ENCODE data around the gene SLC30A3.

The SLC30A3 gene

DNA sequence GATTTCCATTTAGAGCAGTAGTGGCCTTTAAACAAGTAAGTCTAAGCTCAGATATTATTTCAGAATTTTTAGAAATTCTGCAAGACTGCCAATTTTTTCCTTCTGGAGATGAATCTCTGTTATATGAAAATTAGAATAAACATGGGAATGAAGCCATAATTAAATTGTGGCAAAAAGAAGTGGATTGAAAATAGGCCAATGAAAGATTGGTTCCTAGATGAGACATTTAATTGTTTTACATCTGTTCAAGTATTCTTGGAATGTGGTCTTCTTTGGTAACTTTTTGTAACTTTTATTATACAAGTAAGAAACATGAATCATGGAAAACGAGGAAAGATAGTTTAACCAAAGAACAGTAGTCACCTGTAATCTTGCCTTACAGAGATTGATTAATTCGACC lies 35.3 kb downstream of the SLC30A3 start:
- no peak for DNase-seq (ENCODE audit: low read depth)

DNA sequence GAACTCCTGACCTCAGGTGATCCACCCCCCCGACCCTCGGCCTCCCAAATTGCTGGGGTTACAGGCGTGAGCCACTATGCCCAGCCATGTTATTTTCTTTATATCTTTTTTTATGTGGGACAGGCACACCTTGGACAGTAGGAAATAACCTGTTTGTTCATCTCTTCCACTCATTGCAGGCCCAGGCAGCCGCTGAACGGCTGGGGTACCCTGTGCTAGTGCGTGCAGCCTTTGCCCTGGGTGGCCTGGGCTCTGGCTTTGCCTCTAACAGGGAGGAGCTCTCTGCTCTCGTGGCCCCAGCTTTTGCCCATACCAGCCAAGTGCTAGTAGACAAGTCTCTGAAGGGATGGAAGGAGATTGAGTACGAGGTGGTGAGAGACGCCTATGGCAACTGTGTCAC lies 37.3 kb downstream of the SLC30A3 start:
- no peak for DNase-seq (ENCODE audit: low read depth)

DNA sequence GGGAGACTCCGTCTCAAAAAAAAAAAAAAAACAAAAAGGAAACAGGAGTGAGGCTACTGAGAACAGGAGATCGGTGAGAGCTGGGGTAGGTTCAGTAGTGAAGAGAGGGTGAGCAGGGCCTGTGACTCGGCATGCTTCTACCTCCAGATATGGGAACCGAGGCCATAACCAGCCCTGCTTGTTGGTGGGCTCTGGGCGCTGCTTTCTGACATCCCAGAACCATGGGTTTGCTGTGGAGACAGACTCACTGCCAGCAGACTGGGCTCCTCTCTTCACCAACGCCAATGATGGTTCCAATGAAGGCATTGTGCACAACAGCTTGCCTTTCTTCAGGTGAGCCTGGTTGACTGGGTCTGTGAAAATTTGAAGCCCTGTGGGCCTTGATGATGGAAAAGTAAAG lies 39.4 kb downstream of the SLC30A3 start:
- DNase-seq (ENCODE audit: low read depth) = no peak

DNA sequence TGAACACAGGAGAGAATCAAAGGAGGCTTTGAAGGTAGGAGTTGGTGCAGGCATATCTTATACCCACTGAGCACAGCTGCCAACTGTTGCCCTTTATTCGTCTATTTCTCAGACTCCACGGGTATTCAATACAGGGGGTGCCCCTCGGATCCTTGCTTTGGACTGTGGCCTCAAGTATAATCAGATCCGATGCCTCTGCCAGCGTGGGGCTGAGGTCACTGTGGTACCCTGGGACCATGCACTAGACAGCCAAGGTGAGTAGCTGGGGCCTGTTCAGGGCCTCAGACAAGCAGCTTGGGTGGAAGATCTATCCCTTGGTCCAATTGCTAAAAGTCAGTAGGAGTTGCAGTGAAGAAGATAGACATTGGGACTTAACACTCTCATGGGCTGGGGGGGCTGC lies 40.4 kb downstream of the SLC30A3 start:
- no peak for DNase-seq (ENCODE audit: low read depth)

- no peak for DNase-seq (ENCODE audit: low read depth)
These were observed 41.7 kb downstream of the SLC30A3 start for GRCh38 chr2:27221166-27221565.

- DNase-seq (ENCODE audit: low read depth) = no peak
These were observed 42.8 kb downstream of the SLC30A3 start for GRCh38 chr2:27220091-27220490.

GRCh38 chr2:27219091-27219490 lies 43.8 kb downstream of the SLC30A3 start:
- DNase-seq (ENCODE audit: low read depth) = no peak

- DNase-seq (ENCODE audit: low read depth) = no peak
These were observed 44.2 kb downstream of the SLC30A3 start for GRCh38 chr2:27218614-27219013.

DNA sequence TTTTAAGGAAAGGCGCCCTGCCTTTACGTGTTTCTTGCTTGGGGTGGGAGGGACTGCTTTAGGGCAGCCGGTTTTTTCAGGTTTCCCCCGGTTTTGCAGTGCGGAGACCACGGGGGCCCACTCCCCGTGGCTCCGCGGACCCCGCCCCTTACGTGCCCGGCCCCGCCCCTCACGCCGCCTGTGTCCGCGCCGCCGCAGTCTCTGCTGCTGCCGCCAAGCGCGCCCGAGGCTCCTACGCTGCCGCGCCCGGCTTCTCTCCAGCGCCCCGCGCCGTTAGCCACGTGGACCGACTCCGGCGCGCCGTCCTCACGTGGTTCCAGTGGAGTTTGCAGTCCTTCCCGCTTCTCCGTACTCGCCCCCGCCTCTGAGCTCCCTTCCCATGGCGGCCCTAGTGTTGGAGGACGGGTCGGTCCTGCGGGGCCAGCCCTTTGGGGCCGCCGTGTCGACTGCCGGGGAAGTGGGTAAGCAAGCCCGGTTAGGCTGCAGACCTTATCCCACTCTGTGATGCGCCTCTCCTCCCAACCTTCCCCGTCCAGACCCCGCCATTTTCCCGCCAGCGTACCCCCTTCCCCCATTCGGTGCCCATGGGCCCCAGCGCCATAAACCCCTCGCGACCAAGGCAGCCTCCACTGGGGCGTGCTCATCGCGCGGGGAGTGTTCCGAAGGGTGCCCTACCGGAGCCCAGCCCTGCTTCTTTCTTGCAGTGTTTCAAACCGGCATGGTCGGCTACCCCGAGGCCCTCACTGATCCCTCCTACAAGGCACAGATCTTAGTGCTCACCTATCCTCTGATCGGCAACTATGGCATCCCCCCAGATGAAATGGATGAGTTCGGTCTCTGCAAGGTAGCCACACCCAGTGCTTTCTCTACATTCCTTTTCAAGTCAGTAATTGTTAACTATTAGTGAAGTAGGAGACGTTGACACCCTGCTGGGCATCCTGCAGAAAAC lies 45.4 kb downstream of the SLC30A3 start, which contains the start of gene CAD:
TSS of gene CAD (plus strand) at position 197 of the 949 bp plus-strand sequence. CDS start at position 380, 183 bp downstream.
- no peak for DNase-seq (ENCODE audit: low read depth)

DNA sequence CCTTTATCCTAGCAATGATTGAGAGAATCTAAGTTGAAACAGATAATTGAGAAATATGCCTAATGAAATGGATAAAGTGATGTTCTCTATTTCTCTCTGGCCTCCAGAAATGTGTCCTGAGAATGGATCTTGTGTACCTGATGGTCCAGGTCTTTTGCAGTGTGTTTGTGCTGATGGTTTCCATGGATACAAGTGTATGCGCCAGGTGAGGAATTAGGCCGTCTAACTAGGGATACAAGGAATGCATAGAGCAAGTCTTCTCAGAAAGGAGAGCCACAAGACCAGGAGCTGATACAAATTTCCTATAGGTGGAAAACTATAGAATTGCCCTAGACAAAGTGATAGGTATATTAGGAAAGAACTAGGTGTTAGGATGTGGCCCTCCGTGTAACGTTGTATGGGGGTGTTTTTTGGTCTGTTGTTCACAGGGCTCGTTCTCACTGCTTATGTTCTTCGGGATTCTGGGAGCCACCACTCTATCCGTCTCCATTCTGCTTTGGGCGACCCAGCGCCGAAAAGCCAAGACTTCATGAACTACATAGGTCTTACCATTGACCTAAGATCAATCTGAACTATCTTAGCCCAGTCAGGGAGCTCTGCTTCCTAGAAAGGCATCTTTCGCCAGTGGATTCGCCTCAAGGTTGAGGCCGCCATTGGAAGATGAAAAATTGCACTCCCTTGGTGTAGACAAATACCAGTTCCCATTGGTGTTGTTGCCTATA lies 46.3 kb downstream of the SLC30A3 start:
- no peak for DNase-seq (ENCODE audit: low read depth)

DNA sequence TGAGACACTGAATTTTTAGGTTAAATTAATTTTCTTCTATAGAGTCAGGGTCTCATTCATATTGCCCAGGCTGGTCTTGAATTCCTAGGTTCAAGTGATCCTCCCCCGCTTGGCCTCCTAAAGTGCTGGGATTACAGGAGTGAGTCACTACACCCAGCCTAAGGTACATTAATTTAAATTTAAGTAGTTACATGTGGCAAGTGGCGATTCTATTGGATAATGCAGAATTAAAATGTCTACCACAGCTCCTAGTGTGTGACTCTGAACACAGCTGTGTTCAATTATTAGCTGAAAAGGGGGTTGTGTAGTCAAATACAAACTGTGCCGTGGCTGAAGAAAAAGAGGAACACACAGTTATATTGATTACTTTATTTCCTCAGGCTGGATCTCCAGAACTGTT lies 47.9 kb downstream of the SLC30A3 start:
- no peak for DNase-seq (ENCODE audit: low read depth)

DNA sequence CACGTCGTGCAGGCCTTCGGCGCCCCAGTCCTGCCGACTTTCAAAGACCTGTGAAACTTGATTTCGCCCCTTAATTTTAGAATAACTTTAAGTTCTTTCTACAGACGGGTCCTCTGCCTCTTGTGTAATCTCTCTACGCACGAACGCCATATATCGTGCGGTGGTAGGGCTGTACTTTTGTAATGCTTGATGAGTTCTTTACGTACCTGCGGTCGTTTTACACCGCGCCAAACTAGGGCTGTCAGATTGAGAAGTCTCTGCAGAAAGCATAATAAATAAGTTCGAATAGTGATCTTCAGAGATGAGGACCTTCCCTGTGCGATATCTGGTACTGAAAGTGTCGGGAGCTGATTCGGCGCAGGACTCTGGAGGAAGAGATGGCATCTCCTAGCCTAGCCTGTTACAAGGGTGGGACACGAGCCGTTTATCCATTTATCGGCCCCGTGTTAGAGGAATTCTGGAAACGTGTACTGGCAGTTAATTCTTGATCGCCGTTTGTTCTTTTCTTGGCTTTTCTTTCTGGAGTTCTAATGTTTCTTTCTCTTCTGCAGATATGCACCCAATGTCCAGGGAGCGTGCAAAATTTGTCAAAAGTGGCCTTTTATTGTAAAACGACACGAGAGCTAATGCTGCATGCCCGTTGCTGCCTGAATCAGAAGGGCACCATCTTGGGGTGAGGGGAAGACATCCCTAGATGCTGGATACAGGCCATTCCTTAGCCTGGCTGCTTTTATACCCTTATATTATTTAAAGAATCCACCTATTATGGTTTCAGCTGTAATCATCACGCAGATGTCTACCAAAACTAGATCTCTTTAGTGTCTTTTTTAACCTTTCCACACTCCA lies 50.0 kb downstream of the SLC30A3 start:
- DNase-seq (ENCODE audit: low read depth) = no peak

- no peak for DNase-seq (ENCODE audit: low read depth)
These were observed 50.8 kb downstream of the SLC30A3 start, which contains the start of the genes ATRAID and SLC5A6 for GRCh38 chr2:27211943-27212625. ATRAID (plus strand) TSS chr2:27212041; CDS start chr2:27212369, 328 bp downstream. SLC5A6 (minus strand) TSS chr2:27212268; CDS start chr2:27207650, 4,618 bp downstream.

- no peak for DNase-seq (ENCODE audit: low read depth)
These were observed 51.5 kb downstream of the SLC30A3 start for GRCh38 chr2:27211241-27211942.

DNA sequence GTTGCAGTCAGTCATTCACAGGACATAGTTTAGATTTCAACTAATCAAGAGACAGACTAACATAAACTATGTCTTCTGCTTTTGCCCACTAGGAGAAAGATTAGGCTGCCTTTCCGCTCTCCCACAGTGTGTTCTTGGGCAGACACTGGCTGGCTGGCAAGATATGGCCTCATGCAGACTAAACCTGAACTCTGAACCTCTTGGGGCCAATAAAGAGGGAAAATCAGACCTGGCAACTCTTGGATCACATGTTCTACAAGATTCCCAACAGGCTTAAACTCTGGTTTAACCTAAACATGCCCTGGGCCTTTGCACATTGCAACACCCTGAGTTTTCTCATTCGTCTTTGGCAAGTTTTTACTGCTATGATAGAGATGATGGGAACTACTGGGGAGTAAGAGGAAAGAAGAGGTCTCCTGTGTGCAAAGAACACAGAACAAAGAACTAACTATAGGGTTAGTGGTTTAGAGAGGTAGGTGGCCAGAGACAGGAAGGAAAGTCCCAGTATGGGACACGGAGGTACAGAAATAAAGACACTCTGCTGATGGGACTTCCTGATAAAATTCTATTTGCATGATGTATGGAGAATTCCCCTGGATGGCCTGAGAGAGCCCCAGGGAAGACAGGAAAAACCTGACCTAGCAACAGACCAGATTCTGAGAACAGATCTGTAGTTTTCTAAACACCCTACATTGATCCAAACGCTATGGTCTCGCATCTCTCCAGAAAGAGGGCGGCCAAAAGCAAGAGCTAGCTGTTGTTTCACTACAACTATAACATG lies 53.0 kb downstream of the SLC30A3 start:
- DNase-seq (ENCODE audit: low read depth) = no peak

GRCh38 chr2:27208486-27209050 lies 54.3 kb downstream of the SLC30A3 start:
- no peak for DNase-seq (ENCODE audit: low read depth)

GRCh38 chr2:27206346-27206745 lies 56.5 kb downstream of the SLC30A3 start:
- no peak for DNase-seq (ENCODE audit: low read depth)

- DNase-seq (ENCODE audit: low read depth) = no peak
These were observed 57.6 kb downstream of the SLC30A3 start for GRCh38 chr2:27205206-27205605.

DNA sequence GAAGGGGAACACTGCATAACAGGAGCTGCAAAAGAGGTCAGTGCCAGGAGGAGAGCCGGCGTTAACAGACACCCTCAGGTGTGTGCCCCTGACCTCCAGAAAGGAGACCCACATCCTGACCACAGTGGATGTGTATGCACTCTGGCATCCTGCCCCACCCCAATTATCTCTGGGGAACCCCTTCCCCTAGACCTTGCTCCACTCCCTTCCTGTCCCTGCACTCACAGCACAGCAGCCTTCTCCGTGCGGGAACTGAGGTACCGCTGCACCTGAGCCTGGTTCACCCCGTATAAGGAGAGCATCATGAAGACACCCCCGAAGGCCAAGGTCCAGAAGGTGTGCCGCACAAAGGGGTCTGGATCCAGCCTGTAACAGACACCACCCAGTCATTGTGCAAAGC lies 58.3 kb downstream of the SLC30A3 start:
- DNase-seq (ENCODE audit: low read depth) = no peak

- no peak for DNase-seq (ENCODE audit: low read depth)
These were observed 59.1 kb downstream of the SLC30A3 start for GRCh38 chr2:27203741-27204140.
